Prostate gland (tissue), 2 donors: Measurements from ENCODE around the gene ADAM22. TPM values are rescaled to one million over a fixed set of nuclear protein-coding genes. Genes with fewer than 3 reads are reported as not detected.
"Not testable (repeated sequence)": the region's sequence is repeated elsewhere in the genome, so short reads cannot be mapped to it uniquely, and the experiment has no call there.

Experiments
- DNase-seq: peaks from one replicate; pipeline ENCODE4 v3.0.0-alpha.2; 2019; ENCODE audit warnings: low spot score
- H3K27ac ChIP-seq, 2 donors: fragments of 200-600 bp; sonication (generic); 2 replicates each; pipeline ENCODE4 v1.5.1; 2017 to 2019
- H3K27me3 ChIP-seq: fragments of 200-600 bp; sonication (generic); replicated peaks from 2 replicates; pipeline ENCODE4 v1.5.1; 2019; ENCODE audit not compliant: insufficient read depth
- H3K36me3 ChIP-seq, 2 donors: fragments of 200-600 bp; sonication (generic); 1 replicate in 1 of 2; 2 replicates in 1 of 2; pipeline versions ENCODE4 v1.5.1 to v1.8.1; 2017 to 2019
- H3K4me1 ChIP-seq: fragments of 200-600 bp; sonication (generic); replicated peaks from 2 replicates; pipeline ENCODE4 v1.5.1; 2019
- H3K4me3 ChIP-seq, 2 donors: fragments of 200-600 bp; sonication (generic); 2 replicates each; pipeline ENCODE4 v1.5.1; 2017 to 2019
- H3K9me3 ChIP-seq: fragments of 200-600 bp; sonication (generic); 2 replicates; pipeline ENCODE4 v1.5.1; 2017
- POLR2A ChIP-seq: fragments of 450-650 bp; IDR thresholded peaks from one replicate; pipeline ENCODE4 v1.6.1; 2016; ENCODE audit warnings: antibody characterized with exemption, mild to moderate bottlenecking
- POLR2AphosphoS5 ChIP-seq: sonication (generic); formaldehyde crosslinking; IDR thresholded peaks from one replicate; pipeline ENCODE4 v1.6.1; 2017; ENCODE audit warnings: antibody characterized with exemption
- WGBS: methylation state at CpG from one replicate; pipeline ENCODE4 v1.1.5; 2018; 5-methylcytosine and 5-hydroxymethylcytosine counted together
- intact Hi-C: fragments of 100-400 bp; cut with DNase I; formaldehyde crosslinking; loops from one replicate; pipeline ENCODE4 v1.14.2; 2022
- total RNA-seq, 2 donors: library from RNA; depleted of rRNA; stranded (reverse); fragments of >200 nt; gene quantifications; one replicate each; pipeline ENCODE4 v1.1.0, GENCODE V29; 2016
- TF ChIP-seq, protein P1 (sequence below), 4 experiments: fragments of 200-600 bp in 2 of 4; fragments of 450-650 bp in 2 of 4; sonication (generic) in 2 of 4; IDR thresholded peaks; 1 replicate in 3 of 4; 2 replicates in 1 of 4; pipeline ENCODE4 v1.5.1; 2016 to 2019; ENCODE audit warnings: antibody characterized with exemption in 4 of 4, mild to moderate bottlenecking in 2 of 4, moderate library complexity in 2 of 4

ADAM22 gene
- total RNA-seq, 2 donors from 2014 or later: 8.4 to 8.5 TPM

DNA sequence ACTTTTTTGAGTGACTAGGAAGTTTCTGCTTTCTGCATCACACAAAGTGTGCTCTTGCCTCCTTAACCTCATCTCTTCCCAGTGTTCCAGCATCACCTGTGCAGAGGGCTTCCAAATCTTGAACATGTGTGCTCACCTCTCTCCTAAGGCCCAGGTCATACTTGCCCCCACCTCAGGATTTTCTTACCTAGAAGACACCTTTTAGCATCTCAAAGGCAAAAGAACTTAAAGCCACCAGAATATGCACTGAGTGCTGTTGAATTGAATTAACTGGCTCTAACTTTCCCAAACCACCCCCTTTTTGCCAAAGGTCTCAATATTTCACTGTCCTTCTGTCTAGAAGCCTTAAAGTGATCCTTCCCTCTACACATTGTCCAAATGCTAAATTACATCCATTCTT is 219.3 kb downstream of the ADAM22 start:
- Histone ChIP-seq H3K4me3 (no peak overlapping the region), H3K27ac (no peak overlapping the region), H3K4me1 (no peaks in the 10 kb centered on the region), H3K36me3 (no peaks in the 10 kb centered on the region), H3K27me3 (no peaks in the 10 kb centered on the region), H3K9me3 (no peaks in the 10 kb centered on the region)
- no peak for DNase-seq
- TF ChIP-seq, protein P1, sequence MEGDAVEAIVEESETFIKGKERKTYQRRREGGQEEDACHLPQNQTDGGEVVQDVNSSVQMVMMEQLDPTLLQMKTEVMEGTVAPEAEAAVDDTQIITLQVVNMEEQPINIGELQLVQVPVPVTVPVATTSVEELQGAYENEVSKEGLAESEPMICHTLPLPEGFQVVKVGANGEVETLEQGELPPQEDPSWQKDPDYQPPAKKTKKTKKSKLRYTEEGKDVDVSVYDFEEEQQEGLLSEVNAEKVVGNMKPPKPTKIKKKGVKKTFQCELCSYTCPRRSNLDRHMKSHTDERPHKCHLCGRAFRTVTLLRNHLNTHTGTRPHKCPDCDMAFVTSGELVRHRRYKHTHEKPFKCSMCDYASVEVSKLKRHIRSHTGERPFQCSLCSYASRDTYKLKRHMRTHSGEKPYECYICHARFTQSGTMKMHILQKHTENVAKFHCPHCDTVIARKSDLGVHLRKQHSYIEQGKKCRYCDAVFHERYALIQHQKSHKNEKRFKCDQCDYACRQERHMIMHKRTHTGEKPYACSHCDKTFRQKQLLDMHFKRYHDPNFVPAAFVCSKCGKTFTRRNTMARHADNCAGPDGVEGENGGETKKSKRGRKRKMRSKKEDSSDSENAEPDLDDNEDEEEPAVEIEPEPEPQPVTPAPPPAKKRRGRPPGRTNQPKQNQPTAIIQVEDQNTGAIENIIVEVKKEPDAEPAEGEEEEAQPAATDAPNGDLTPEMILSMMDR (IDR thresholded peaks at IDR 0.05): no peak
- TF ChIP-seq POLR2A (no peak), POLR2AphosphoS5 (no peak)
- intact Hi-C loops: no loop called here

DNA sequence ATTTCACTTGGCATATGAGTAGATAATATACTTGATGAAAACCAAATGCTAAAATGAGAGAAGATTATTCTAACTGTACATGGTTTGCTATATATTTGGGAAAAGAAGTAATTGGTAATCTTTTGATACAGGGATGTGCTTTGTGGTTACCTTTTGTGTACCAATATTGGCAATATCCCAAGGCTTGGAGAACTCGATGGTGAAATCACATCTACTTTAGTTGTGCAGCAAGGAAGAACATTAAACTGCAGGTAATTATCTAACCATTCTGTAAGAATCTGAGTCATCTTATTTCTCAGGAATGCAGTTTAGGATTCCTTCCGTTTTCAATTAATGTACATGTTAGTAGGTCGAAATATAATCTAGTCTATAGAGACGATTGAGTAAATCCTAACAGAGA is 221.7 kb downstream of the ADAM22 start:
- Histone ChIP-seq H3K27ac (no peak overlapping the region), H3K27me3 (no peaks in the 10 kb centered on the region), H3K9me3 (no peaks in the 10 kb centered on the region), H3K4me3 (no peak overlapping the region), H3K4me1 (no peaks in the 10 kb centered on the region), H3K36me3 (no peaks in the 10 kb centered on the region)
- 82% methylated on average over 4 of the region's 4 CpGs for WGBS
- DNase-seq: no peak
- no peak for TF ChIP-seq POLR2A
- TF ChIP-seq, protein P1 (IDR thresholded peaks at IDR 0.05): no peak
- TF ChIP-seq POLR2AphosphoS5: no peak
- intact Hi-C loops: no loop called here

DNA sequence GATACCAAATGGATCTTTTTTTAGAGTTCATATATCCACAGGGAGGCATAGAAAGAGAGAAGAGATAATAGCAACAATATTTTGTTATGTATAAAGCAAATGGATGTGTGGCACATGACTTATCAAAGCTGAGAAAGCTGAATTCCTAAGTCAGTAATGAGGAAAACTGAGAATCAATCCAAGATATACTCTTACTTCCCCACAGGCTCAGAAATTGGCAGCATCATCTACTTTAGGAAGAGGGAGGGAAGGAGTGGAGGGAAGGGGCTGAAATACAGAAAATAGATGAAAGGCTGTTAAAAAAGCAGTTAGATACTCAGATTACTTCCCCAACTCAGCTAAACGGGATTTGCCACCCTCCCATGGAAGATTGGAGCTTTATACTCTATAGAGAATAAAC is 222.3 kb downstream of the ADAM22 start:
- no peaks in the 10 kb centered on the region for H3K36me3 ChIP-seq
- no peaks in the 10 kb centered on the region for H3K4me1 ChIP-seq
- no peak overlapping the region for H3K27ac ChIP-seq
- no peaks in the 10 kb centered on the region for H3K9me3 ChIP-seq
- DNase-seq: no peak
- no peak overlapping the region for H3K4me3 ChIP-seq
- WGBS: 48% methylated on average over 1 of the region's 1 CpG
- TF ChIP-seq, protein P1 (IDR thresholded peaks at IDR 0.05): no peak
- TF ChIP-seq POLR2A: no peak
- no peak for TF ChIP-seq POLR2AphosphoS5
- H3K27me3 ChIP-seq: no peaks in the 10 kb centered on the region
- intact Hi-C loops: no loop called here

- 90% methylated on average over 2 of the region's 2 CpGs for WGBS
- H3K4me3 ChIP-seq, H3K27me3 ChIP-seq, H3K9me3 ChIP-seq, H3K27ac ChIP-seq, intact Hi-C loops, DNase-seq, H3K4me1 ChIP-seq, H3K36me3 ChIP-seq: not testable (repeated sequence)
These were observed 225.7 kb downstream of the ADAM22 start for GRCh38 chr7:88159741-88160140.

DNA sequence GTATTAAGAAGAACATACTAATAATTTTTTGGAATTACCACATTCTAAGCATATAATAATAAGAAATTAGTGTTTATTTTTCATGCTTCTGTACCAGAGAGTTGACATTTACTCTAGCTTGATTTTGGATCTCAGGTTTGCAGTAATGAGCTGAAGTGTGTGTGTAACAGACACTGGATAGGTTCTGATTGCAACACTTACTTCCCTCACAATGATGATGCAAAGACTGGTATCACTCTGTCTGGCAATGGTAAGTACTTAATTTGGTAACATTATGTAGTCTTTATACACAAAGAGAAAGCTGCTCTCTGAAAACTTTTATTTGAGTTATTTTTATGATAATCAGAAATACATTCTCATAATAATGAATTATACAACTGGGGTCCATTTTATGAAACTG is 231.6 kb downstream of the ADAM22 start:
- intact Hi-C loops: no loop called here
- Histone ChIP-seq H3K27me3 (no peaks in the 10 kb centered on the region), H3K4me3 (no peak overlapping the region), H3K36me3 (no peaks in the 10 kb centered on the region), H3K27ac (no peak overlapping the region), H3K9me3 (no peaks in the 10 kb centered on the region), H3K4me1 (no peaks in the 10 kb centered on the region)
- TF ChIP-seq, protein P1 (IDR thresholded peaks at IDR 0.05): no peak
- TF ChIP-seq POLR2AphosphoS5 (no peak), POLR2A (no peak)
- no peak for DNase-seq

DNA sequence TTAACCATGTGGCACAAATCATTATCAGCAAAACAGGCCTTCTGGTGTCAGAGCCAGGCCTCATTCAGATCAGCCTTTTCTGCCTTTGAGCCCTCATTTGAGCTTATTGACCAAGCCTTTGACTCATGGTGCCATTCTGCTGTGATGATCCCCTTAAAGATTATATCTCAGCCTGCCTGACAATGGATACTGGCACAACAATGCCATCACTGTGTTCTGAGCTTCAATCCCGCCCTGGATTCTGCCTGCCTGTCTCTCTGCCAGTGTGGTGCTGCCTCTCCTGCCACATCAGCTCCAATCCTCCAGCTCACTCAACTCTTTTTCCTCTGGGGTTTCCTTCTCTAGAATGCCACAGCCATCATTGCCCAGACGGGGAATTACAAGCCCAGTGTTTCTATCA is 233.2 kb downstream of the ADAM22 start:
- Histone ChIP-seq H3K4me1 (no peaks in the 10 kb centered on the region), H3K9me3 (no peaks in the 10 kb centered on the region), H3K4me3 (no peak overlapping the region), H3K36me3 (no peaks in the 10 kb centered on the region), H3K27ac (no peak overlapping the region), H3K27me3 (no peaks in the 10 kb centered on the region)
- no peak for DNase-seq
- TF ChIP-seq, protein P1 (IDR thresholded peaks at IDR 0.05): no peak
- no peak for TF ChIP-seq POLR2AphosphoS5
- no peak for TF ChIP-seq POLR2A
- WGBS: 49% methylated on average over 2 of the region's 2 CpGs
- intact Hi-C loops: no loop called here
